ENCODE results near the gene ZNF780B.
A peak's percentile ranks its signal among the peaks of the same experiment; 100 is the strongest.
"Not testable (repeated sequence)": the region's sequence is repeated elsewhere in the genome, so short reads cannot be mapped to it uniquely, and the experiment has no call there.

The ZNF780B gene

GRCh38 chr19:40038047-40038446, 18.0 kb downstream of the ZNF780B start:
- not testable (repeated sequence) for DNase-seq (ENCODE audit: low read depth)

- DNase-seq (ENCODE audit: low read depth), result no peak
These were observed 20.0 kb downstream of the ZNF780B start for GRCh38 chr19:40035996-40036395.

- DNase-seq (ENCODE audit: low read depth), result no peak
These were observed 22.0 kb downstream of the ZNF780B start for GRCh38 chr19:40033989-40034560.

- DNase-seq (ENCODE audit: low read depth), result no peak
These were observed 29.4 kb downstream of the ZNF780B start for GRCh38 chr19:40026597-40026970.

GRCh38 chr19:40025938-40026596, 30.0 kb downstream of the ZNF780B start:
- no peak for DNase-seq (ENCODE audit: low read depth)

- no peak for DNase-seq (ENCODE audit: low read depth)
These were observed 32.1 kb downstream of the ZNF780B start for GRCh38 chr19:40023969-40024368.

GRCh38 chr19:40013991-40014390, 42.0 kb downstream of the ZNF780B start:
- no peak for DNase-seq (ENCODE audit: low read depth)

GRCh38 chr19:40009674-40010073, 46.4 kb downstream of the ZNF780B start:
- no peak for DNase-seq (ENCODE audit: low read depth)

GRCh38 chr19:40006273-40006691, 49.7 kb downstream of the ZNF780B start:
- DNase-seq (ENCODE audit: low read depth), result no peak

- no peak for DNase-seq (ENCODE audit: low read depth)
These were observed 50.2 kb downstream of the ZNF780B start for GRCh38 chr19:40005691-40006272.

GRCh38 chr19:39998501-39998900, 57.5 kb downstream of the ZNF780B start:
- no peak for DNase-seq (ENCODE audit: low read depth)

GRCh38 chr19:39997638-39998216, 58.3 kb downstream of the ZNF780B start:
- DNase-seq (ENCODE audit: low read depth), result no peak

- peak; percentile 87 for DNase-seq (ENCODE audit: low read depth)
These were observed 59.0 kb downstream of the ZNF780B start, which contains the start of gene ZNF546 for GRCh38 chr19:39996811-39997637. Gene ZNF546 (plus strand): TSS chr19:39997060. CDS start chr19:39998327, 1,267 bp downstream.

- DNase-seq (ENCODE audit: low read depth), result no peak
These were observed 59.7 kb downstream of the ZNF780B start for GRCh38 chr19:39996218-39996810.

GRCh38 chr19:39995794-39996193, 60.2 kb downstream of the ZNF780B start:
- DNase-seq (ENCODE audit: low read depth), result no peak

- DNase-seq (ENCODE audit: low read depth), result no peak
These were observed 61.7 kb downstream of the ZNF780B start for GRCh38 chr19:39994361-39994760.

- DNase-seq (ENCODE audit: low read depth), result no peak
These were observed 62.4 kb downstream of the ZNF780B start for GRCh38 chr19:39993605-39994004.

GRCh38 chr19:39987596-39987995, 68.4 kb downstream of the ZNF780B start:
- no peak for DNase-seq (ENCODE audit: low read depth)

GRCh38 chr19:39987167-39987566, 68.9 kb downstream of the ZNF780B start:
- DNase-seq (ENCODE audit: low read depth), result no peak

- no peak for DNase-seq (ENCODE audit: low read depth)
These were observed 69.4 kb downstream of the ZNF780B start for GRCh38 chr19:39986643-39987042.

- no peak for DNase-seq (ENCODE audit: low read depth)
These were observed 72.2 kb downstream of the ZNF780B start for GRCh38 chr19:39983695-39984300.
